Measurements from ENCODE around the gene EMCN. TPM values are rescaled to one million over a fixed set of nuclear protein-coding genes. Genes with fewer than 3 reads are reported as not detected.

EMCN gene
- total RNA-seq, 1 experiment from 2014 or later, result not detected

GRCh38 chr4:100461807-100462605, 55.8 kb downstream of the EMCN start:
- Histone ChIP-seq H3K4me1 (ENCODE audit: insufficient read depth, low read length) (no peaks in the 10 kb centered on the region), H2BK12ac (ENCODE audit: insufficient read length, low read depth, low read length) (no peak overlapping the region), H3K14ac (ENCODE audit: insufficient read depth, low read length) (no peak overlapping the region), H3K9ac (ENCODE audit: extremely low read depth, insufficient read length, low read length) (no peak overlapping the region), H4K91ac (ENCODE audit: insufficient read length, low read depth, low read length) (no peak overlapping the region), H3T11ph (ENCODE audit: low read length) (no peak overlapping the region), H3K4ac (ENCODE audit: low read depth, low read length) (no peak overlapping the region), H3K9me3 (ENCODE audit: control insufficient read depth, low read depth, low read length) (no peaks in the 10 kb centered on the region), H3K56ac (ENCODE audit: insufficient read length, low read depth, low read length) (no peak overlapping the region), H3K4me2 (ENCODE audit: insufficient read depth, insufficient read length, low read length) (no peak overlapping the region), H2BK5ac (ENCODE audit: insufficient read length, low read length) (no peak overlapping the region), H3K23me2 (ENCODE audit: insufficient read length, low read depth, low read length, poor library complexity, severe bottlenecking) (no peaks in the 10 kb centered on the region), H2AFZ (ENCODE audit: low read length) (no peak overlapping the region), H3K79me2 (ENCODE audit: insufficient read depth, low read length) (no peaks in the 10 kb centered on the region), H3K23ac (ENCODE audit: insufficient read length, low read depth, low read length) (no peak overlapping the region), H3K27ac (ENCODE audit: insufficient read length, low read depth, low read length) (no peak overlapping the region), H2BK15ac (ENCODE audit: low read depth, low read length) (no peak overlapping the region), H3K79me1 (ENCODE audit: insufficient read depth, low read depth, low read length, poor library complexity, severe bottlenecking) (no peaks in the 10 kb centered on the region), H3K27me3 (ENCODE audit: insufficient read depth, low read length) (no peaks in the 10 kb centered on the region), H4K20me1 (ENCODE audit: control insufficient read depth, insufficient read depth, insufficient read length) (no peaks in the 10 kb centered on the region), H2BK20ac (ENCODE audit: low read depth, low read length, poor library complexity, severe bottlenecking) (no peak overlapping the region), H4K5ac (ENCODE audit: insufficient read length, low read depth, low read length) (no peak overlapping the region), H2BK120ac (ENCODE audit: low read depth, low read length, poor library complexity, severe bottlenecking) (no peak overlapping the region), H4K8ac (replicated peaks; ENCODE audit: insufficient read length, low read depth, low read length) (no peak overlapping the region), H3K18ac (ENCODE audit: insufficient read length, low read depth, low read length) (no peak overlapping the region), H2AK5ac (ENCODE audit: insufficient read length, low read length) (no peak overlapping the region)
- TF ChIP-seq, protein P1, sequence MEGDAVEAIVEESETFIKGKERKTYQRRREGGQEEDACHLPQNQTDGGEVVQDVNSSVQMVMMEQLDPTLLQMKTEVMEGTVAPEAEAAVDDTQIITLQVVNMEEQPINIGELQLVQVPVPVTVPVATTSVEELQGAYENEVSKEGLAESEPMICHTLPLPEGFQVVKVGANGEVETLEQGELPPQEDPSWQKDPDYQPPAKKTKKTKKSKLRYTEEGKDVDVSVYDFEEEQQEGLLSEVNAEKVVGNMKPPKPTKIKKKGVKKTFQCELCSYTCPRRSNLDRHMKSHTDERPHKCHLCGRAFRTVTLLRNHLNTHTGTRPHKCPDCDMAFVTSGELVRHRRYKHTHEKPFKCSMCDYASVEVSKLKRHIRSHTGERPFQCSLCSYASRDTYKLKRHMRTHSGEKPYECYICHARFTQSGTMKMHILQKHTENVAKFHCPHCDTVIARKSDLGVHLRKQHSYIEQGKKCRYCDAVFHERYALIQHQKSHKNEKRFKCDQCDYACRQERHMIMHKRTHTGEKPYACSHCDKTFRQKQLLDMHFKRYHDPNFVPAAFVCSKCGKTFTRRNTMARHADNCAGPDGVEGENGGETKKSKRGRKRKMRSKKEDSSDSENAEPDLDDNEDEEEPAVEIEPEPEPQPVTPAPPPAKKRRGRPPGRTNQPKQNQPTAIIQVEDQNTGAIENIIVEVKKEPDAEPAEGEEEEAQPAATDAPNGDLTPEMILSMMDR (conservative IDR thresholded peaks at IDR 0.05), result no peak
- H3K9me3 Mint-ChIP-seq, result no peaks in the 10 kb centered on the region; a peak in 1 of 5 replicates
- DNase-seq, result no peak
- no CpG with 5 or more reads among the region's 5 CpGs for WGBS (ENCODE audit: extremely low coverage, insufficient read length, low lambda C conversion rate)
- no peak overlapping the region for H3K4me3 Mint-ChIP-seq
- H3K27me3 Mint-ChIP-seq (ENCODE audit: low read depth), result no peaks in the 10 kb centered on the region
- no peak overlapping the region; a peak in 1 of 7 replicates for H3K27ac Mint-ChIP-seq
- no peaks in the 10 kb centered on the region; a peak in 1 of 7 replicates for H3K36me3 Mint-ChIP-seq (ENCODE audit: insufficient read depth in 1 of 3, low read depth in 3 of 3)
- H3K4me1 Mint-ChIP-seq, result peaks cover 2% of the 10 kb centered on the region in 2 experiments; a peak in 2 of 4 replicates

Measured in H9 (cell line).